Activated naive CD8-positive, alpha-beta T cell (primary cell): ENCODE measurements around the gene FOSB.

Source experiments
- H3K27ac Mint-ChIP-seq: one replicate; pipeline ENCODE4 v1.8.0; 2021; ENCODE audit warnings: mixed read lengths
- H3K27me3 Mint-ChIP-seq: one replicate; pipeline ENCODE4 v1.8.0; 2021; ENCODE audit warnings: mixed read lengths
- H3K36me3 Mint-ChIP-seq: one replicate; pipeline ENCODE4 v1.8.0; 2021; ENCODE audit warnings: mixed read lengths
- H3K4me1 Mint-ChIP-seq: one replicate; pipeline ENCODE4 v1.8.0; 2021; ENCODE audit warnings: low read depth, mixed read lengths
- H3K4me3 Mint-ChIP-seq: one replicate; pipeline ENCODE4 v1.8.0; 2021; ENCODE audit warnings: mild to moderate bottlenecking, mixed read lengths
- H3K9me3 Mint-ChIP-seq: one replicate; pipeline ENCODE4 v1.8.0; 2021; ENCODE audit warnings: low read depth, mixed read lengths

FOSB gene

GRCh38 chr19:45524575-45525129 lies 56.9 kb downstream of the FOSB start:
- Mint-ChIP-seq H3K27ac (no peak overlapping the region), H3K4me1 (peaks cover 20% of the 10 kb centered on the region), H3K36me3 (no peaks in the 10 kb centered on the region), H3K4me3 (no peak overlapping the region), H3K27me3 (no peaks in the 10 kb centered on the region), H3K9me3 (no peaks in the 10 kb centered on the region)
